ENCODE data around the gene ANKHD1.
"Not testable (repeated sequence)": the region's sequence is repeated elsewhere in the genome, so short reads cannot be mapped to it uniquely, and the experiment has no call there.

Gene ANKHD1

GRCh38 chr5:140566665-140567064 lies 165.0 kb downstream of the ANKHD1 start:
- DNase-seq, result no peak

GRCh38 chr5:140567136-140567818 lies 165.6 kb downstream of the ANKHD1 start:
- DNase-seq, result no peak

GRCh38 chr5:140567871-140568270 lies 166.2 kb downstream of the ANKHD1 start:
- no peak for DNase-seq

- no peak for DNase-seq
These were observed 166.9 kb downstream of the ANKHD1 start for GRCh38 chr5:140568443-140569063.

GRCh38 chr5:140569197-140569596 lies 167.6 kb downstream of the ANKHD1 start:
- DNase-seq, result peak in 1 of 2 donors; percentile 39

- DNase-seq, result no peak
These were observed 168.4 kb downstream of the ANKHD1 start for GRCh38 chr5:140570058-140570457.

- no peak for DNase-seq
These were observed 168.9 kb downstream of the ANKHD1 start for GRCh38 chr5:140570488-140570887.

GRCh38 chr5:140571105-140571504 lies 169.5 kb downstream of the ANKHD1 start:
- no peak for DNase-seq

- DNase-seq, result no peak
These were observed 172.1 kb downstream of the ANKHD1 start for GRCh38 chr5:140573683-140574082.

GRCh38 chr5:140574165-140574564 lies 172.5 kb downstream of the ANKHD1 start:
- peak; percentile 58 to 69 for DNase-seq

- peak; percentile 88 to 90 for DNase-seq
These were observed 173.7 kb downstream of the ANKHD1 start for GRCh38 chr5:140575309-140575708.

- no peak for DNase-seq
These were observed 175.2 kb downstream of the ANKHD1 start for GRCh38 chr5:140576776-140577201.

- DNase-seq, result not testable (repeated sequence)
These were observed 177.6 kb downstream of the ANKHD1 start for GRCh38 chr5:140579188-140579747.

GRCh38 chr5:140587495-140587894 lies 185.9 kb downstream of the ANKHD1 start:
- DNase-seq, result no peak

GRCh38 chr5:140588311-140589070 lies 186.9 kb downstream of the ANKHD1 start:
- peak in 1 of 2 donors; percentile 74 for DNase-seq
